ENCODE results near the gene PRR19.

- TF ChIP-seq, protein P1, sequence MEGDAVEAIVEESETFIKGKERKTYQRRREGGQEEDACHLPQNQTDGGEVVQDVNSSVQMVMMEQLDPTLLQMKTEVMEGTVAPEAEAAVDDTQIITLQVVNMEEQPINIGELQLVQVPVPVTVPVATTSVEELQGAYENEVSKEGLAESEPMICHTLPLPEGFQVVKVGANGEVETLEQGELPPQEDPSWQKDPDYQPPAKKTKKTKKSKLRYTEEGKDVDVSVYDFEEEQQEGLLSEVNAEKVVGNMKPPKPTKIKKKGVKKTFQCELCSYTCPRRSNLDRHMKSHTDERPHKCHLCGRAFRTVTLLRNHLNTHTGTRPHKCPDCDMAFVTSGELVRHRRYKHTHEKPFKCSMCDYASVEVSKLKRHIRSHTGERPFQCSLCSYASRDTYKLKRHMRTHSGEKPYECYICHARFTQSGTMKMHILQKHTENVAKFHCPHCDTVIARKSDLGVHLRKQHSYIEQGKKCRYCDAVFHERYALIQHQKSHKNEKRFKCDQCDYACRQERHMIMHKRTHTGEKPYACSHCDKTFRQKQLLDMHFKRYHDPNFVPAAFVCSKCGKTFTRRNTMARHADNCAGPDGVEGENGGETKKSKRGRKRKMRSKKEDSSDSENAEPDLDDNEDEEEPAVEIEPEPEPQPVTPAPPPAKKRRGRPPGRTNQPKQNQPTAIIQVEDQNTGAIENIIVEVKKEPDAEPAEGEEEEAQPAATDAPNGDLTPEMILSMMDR (IDR thresholded peaks at IDR 0.05; ENCODE audit: poor library complexity, severe bottlenecking), result no peak
- TF ChIP-seq REST (IDR thresholded peaks at IDR 0.05; ENCODE audit: borderline replicate concordance), result no peak
- no peak for TF ChIP-seq POLR2AphosphoS5 (IDR thresholded peaks at IDR 0.05)
- TF ChIP-seq RAD21 (conservative IDR thresholded peaks at IDR 0.05), result no peak
- TF ChIP-seq EZH2 (IDR thresholded peaks at IDR 0.05; ENCODE audit: borderline replicate concordance, insufficient read depth, low read length, poor library complexity, severe bottlenecking), result no peak
- TF ChIP-seq EP300 (conservative IDR thresholded peaks at IDR 0.05; ENCODE audit: poor library complexity, severe bottlenecking), result no peak
- TF ChIP-seq TAF1 (IDR thresholded peaks at IDR 0.05; ENCODE audit: low read depth), result no peak
- TF ChIP-seq MXI1 (conservative IDR thresholded peaks at IDR 0.05; ENCODE audit: poor library complexity, severe bottlenecking), result no peak
- no peak for TF ChIP-seq SMC3 (conservative IDR thresholded peaks at IDR 0.05; ENCODE audit: poor library complexity)
Observed at GRCh38 chr19:42292042-42292960, 9.6 kb upstream of the PRR19 start.

Measured in neural cell (in vitro differentiated cells).